NCI-H2196 (cell line): ENCODE results near the gene ALOX5.
A peak's percentile ranks its signal among the peaks of the same experiment; 100 is the strongest.
"Not testable (repeated sequence)": the region's sequence is repeated elsewhere in the genome, so short reads cannot be mapped to it uniquely, and the experiment has no call there.

Experiments used
- DNase-seq: peaks from one replicate; lab custom pipeline; 2025; ENCODE audit not compliant: unreplicated experiment; lab: John Stamatoyannopoulos, UW

The ALOX5 gene

DNA sequence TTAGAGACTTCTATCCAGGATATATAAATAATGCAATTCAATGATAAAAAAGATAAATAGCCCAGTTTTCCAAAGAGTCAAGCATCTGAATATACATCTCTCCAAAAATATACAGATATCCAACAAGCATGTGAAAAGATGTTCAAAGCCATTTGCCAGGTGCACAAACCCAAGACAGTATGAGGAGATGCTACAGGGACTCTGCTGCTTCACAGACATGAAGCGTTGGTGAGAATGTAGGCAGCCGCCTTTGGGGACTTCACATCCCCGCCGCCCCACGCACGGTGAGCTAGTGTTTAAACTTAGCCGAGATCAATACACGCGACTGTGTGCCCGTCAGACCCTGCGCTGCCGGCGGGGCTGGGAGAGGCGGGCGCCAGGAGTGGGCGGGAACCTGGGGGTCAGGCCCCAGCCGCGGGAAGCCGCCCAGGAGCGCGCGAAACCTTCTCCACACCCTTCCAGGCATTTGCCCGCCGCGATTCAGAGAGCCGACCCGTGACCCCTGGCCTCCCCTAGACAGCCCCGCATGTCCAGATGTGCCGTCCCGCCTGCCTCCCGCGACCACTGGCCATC lies 927 bp upstream of the ALOX5 start:
- peak; percentile 5 for DNase-seq

DNA sequence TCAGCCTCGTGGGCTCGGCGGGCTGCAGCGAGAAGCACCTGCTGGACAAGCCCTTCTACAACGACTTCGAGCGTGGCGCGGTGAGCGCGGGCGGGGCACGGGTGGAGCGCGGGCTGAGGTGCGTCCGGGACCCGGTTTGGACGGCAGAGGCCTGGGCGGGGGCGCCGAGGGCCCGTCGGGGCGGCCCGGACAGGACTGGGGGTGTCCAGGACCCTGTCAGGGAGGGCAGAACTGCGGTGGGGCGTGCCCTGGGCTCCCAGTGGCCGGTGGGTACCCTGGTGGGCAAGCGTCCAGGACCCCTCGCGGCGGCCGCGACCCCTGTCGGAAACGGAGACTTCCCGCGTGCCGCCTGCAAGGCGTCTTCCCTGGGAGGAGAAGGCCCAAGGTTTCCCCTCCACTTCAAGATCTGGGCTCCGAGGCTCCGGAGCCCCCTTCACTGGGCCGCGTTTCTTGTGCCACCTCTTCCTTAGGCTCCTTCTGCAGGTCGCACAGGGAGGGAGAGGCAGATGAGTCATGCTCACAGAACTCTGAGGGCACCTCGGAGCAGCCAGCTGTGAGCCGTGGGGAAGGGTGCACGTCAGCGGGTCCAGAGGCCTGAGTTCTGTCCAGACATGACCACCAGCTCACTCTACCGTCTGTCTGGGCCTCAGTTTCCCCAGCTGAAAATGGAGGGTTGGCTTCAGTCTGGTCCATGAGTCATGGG lies 485 bp downstream of the ALOX5 start:
- DNase-seq: no peak

DNA sequence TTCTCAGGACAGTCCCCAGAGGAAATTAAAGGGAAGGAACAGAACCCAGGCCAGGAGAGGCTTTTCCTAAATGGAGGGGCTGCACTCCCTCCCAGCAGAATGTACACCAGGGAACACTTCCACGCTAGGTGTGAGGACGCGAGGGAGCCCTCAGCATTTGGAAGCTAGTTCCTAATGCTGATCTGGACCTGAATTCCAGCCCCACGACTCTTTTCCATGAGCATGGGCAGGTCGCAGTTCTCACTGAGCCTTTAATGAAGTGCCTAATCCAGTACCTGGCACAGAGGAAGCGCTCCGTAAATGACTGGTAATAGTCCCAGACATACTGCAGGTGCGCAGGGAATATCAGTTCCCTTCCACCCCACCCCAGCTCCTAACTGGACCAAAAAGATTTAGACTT lies 1.1 kb downstream of the ALOX5 start:
- no peak for DNase-seq

- no peak for DNase-seq
These were observed 1.8 kb downstream of the ALOX5 start for GRCh38 chr10:45375716-45376231.

- no peak for DNase-seq
These were observed 2.4 kb downstream of the ALOX5 start for GRCh38 chr10:45376371-45376801.

DNA sequence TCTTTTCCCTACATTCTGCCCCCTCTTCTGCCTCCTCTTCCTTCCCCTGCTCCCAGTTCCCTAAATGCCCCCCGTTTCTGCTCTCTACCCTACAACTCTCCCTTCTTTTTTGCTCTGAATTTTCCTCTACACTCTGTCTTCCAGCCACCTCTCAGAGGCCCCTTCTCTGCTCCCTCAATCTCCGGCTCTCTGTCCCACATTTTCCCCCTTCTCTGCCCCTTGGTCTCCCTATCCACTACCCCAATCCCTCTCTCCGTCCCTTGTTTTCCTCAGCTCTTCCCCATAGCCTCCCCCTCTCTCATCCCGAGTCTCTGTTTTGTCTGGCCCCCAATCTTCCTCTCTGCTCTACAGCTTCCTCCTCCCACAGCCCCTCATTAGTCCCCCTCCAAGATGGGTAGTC lies 3.3 kb downstream of the ALOX5 start:
- DNase-seq: no peak

DNA sequence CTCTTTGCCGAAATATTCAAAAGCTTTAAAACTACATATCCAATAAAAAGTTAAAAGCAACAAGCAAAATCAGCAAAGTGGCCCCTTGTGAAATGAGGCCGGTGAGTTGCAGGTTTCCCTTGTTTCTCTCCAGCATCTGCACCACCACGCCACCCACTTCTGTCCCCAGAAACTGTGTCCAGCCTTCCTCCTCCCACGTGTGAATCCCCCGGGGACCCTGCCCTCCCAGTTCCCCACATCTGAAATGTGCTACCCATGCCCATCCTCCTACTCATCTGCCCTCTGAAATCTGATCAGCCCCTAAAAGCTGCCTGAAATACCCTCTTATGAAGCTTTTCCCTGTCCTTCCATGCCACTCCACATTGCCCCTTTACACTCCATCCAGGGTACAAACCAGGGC lies 3.8 kb downstream of the ALOX5 start:
- DNase-seq: no peak

DNA sequence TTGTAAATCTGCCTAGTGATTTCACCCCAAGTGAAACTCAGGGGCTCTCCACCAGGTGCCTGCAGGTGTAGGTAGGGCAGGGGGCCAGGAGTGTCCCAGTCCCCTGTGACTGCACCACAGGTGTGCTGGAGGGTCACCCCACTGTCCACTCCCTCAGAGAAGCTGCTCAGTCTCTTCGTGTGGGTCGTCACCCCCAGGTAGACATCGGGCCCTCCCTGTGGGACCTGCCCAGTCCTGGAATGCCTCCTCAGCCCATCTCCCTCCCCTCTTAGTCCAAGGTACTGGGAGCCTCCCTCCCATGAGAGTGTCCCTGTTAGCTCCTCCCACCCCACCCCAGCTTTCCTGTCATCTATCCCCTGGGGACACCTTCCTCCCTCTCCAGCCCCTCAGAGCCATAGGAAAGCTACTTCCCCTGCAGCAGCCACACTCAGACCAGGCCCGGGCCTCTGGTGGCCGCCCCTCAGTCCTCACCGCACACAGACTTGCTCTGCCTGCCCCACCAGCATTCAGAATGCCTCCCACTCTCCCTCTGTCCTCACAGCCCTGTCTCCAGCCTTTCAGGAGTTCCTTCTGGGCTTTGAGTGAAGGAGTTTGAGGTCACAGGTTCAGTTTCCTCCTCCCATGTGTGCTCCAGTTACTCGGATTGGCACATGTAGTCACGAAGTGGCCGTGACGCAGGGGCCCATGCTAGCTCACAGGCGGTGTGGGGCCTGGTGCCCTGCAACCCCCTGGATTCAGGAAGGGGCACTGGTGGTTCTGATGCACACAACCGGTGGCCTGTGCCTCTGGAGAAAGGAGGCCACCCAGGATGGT lies 5.1 kb downstream of the ALOX5 start:
- DNase-seq: no peak

- DNase-seq: no peak
These were observed 6.0 kb downstream of the ALOX5 start for GRCh38 chr10:45379891-45380540.

- no peak for DNase-seq
These were observed 7.0 kb downstream of the ALOX5 start for GRCh38 chr10:45380903-45381620.

DNA sequence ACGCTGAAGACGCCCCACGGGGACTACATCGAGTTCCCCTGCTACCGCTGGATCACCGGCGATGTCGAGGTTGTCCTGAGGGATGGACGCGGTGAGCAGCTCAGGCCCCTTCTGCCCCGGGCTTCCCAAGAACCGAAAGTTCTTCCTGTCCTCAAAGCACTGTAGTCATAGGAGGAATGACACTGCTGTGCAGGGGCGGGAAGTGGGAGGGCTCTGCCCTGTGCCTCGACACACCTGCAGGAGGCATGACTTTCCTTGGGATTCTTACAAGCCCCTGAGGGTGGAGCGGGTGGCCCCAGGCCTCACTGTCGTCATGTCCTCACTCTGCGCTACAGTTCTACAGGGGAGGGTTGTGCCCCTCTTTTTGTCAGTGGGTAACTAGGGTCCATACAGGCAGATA lies 8.6 kb downstream of the ALOX5 start:
- no peak for DNase-seq

GRCh38 chr10:45383682-45384330 lies 9.8 kb downstream of the ALOX5 start:
- DNase-seq: no peak

DNA sequence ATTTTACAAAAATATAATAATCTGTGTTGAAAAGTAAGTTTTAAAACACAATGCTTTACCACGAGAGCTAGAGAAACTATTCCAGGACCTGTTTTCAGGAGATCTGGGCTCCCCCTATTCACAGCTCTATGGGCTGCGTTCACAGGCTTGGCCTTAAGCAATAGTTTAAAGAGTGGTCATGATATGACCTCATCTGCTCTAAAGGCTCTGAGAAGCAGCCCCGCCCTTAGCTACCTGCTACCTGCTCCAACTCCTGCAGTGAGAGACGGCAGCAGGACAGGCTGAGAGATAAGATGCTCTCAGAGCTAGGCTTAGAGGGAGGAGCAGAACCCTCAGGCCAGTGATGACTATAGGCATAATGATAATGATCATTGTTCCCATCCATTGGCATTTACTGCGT lies 12.6 kb downstream of the ALOX5 start:
- DNase-seq: no peak

DNA sequence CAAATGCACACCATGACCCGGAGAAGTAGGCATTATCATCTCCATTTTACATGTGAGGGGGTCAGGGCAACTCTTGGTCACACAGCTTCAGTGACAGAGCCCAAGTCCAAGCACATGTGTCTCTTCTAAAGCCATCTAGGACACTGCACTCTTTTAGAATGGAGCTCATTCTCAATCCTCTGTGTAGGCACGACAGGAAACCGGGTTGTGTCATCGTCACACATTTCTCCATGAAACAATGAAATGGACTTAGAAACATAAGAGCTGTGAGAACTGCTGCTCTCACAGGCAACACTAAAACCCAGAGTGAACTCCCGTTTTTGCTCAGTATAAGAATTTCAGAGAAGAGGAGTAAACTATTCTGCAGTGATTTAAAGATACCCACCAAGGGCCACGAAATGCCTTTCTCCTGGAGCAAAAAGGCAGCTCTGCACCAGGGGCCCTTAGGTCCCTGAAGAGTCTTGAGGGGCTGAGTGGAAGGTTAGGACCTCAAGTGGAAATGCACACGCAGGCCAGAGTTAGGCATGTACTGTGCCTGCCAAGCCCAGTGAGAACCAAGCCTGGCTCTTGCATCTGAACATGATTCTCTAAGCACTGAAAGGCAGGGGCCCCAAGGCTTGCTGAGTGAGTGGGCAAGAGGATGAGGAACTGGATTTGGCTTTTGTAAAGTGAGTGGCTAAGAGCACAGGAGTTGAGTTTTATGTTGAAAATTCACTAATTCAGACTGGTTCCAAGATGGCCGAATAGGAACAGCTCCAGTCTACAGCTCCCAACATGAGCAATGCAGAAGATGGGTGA lies 13.3 kb downstream of the ALOX5 start:
- no peak for DNase-seq

- DNase-seq: not testable (repeated sequence)
These were observed 15.7 kb downstream of the ALOX5 start for GRCh38 chr10:45389671-45390070.

DNA sequence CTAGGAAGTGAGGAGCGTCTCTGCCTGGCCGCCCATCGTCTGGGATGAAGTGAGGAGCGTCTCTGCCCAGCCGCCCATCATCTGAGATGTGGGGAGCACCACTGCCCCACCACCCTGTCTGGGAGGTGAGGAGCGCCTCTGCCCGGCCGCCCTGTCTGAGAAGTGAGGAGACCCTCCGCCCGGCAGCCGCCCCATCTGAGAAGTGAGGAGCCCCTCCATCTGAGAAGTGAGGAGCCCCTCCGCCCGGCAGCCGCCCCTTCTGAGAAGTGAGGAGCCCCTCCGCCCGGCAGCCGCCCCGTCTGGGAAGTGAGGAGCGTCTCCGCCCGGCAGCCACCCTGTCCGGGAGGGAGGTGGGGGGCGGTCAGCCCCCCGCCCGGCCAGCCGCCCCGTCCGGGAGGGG lies 17.6 kb downstream of the ALOX5 start:
- DNase-seq: not testable (repeated sequence)

DNA sequence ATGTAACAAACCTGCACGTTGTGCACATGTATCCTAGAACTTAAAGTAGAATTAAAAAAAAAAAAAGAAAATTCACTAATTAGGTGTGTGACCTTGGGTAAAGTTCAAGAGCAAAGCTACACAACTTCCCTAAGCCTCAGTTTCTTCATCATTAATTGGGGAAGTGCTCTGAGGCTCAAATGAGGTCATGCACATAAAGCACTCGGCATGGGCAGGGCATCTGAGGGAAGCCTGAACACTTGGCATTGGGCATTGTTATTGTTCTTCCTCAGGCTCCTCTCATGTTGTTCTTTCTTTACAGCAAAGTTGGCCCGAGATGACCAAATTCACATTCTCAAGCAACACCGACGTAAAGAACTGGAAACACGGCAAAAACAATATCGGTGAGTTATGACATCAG lies 21.5 kb downstream of the ALOX5 start:
- no peak for DNase-seq

DNA sequence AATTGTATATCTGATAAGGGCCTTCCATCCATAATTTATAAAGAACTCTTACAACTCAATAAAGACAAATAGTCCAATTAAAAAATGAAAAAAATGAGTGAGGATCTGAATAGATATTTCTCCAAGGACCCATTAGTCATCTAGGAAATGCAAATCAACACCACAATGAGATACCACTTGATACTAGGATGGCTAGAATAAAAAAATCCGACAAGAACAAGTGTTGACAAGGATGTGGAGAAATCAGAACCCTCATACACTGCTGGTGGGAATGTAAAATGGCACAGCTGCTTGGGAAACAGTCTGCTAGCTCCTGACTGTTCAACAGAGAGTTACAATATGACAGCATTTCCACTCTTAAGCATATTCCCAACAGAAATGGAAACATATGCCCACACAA lies 24.6 kb downstream of the ALOX5 start:
- no peak for DNase-seq

DNA sequence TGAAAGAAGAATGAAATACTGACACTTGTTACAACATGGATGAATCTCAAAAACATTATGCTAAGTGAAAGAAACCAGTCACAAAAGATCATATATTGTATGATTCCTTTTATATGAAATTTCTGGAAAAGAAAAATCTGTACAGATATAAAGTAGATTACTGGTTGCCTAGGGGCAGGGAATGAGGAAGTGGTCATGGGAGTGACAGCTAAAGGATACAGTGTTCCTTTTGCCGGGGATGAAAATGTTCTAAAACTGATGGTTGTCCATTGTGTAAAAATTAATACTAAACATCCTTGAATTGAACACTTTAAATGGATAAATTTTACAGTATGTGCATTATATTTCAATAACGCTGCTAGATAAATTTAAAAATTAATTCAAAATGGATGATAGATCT lies 25.1 kb downstream of the ALOX5 start:
- DNase-seq: no peak

GRCh38 chr10:45403151-45403550 lies 29.1 kb downstream of the ALOX5 start:
- no peak for DNase-seq
